GM12872 (cell line): ENCODE measurements around the gene EBF3.

ENCODE experiments used
- CTCF ChIP-seq: IDR thresholded peaks from 3 replicates; pipeline ENCODE4 v1.5.1; 2011; ENCODE audit warnings: low read depth, mild to moderate bottlenecking, low read length, moderate library complexity; ENCODE audit not compliant: insufficient read depth

Gene EBF3

GRCh38 chr10:129792864-129793263, 171.2 kb downstream of the EBF3 start:
- TF ChIP-seq CTCF, result no peak

GRCh38 chr10:129792141-129792540, 171.9 kb downstream of the EBF3 start:
- TF ChIP-seq CTCF, result no peak

GRCh38 chr10:129790715-129791446, 173.2 kb downstream of the EBF3 start:
- no peak for TF ChIP-seq CTCF

- no peak for TF ChIP-seq CTCF
Measured at GRCh38 chr10:129788215-129788614, 175.9 kb downstream of the EBF3 start.

GRCh38 chr10:129787557-129787956, 176.5 kb downstream of the EBF3 start:
- TF ChIP-seq CTCF, result no peak

- no peak for TF ChIP-seq CTCF
Measured at GRCh38 chr10:129786216-129786615, 177.9 kb downstream of the EBF3 start.

GRCh38 chr10:129785536-129785981, 178.5 kb downstream of the EBF3 start:
- TF ChIP-seq CTCF, result no peak
